Left lung (tissue), 10 donors: ENCODE measurements around the gene RHBDL3. TPM values are rescaled to one million over a fixed set of nuclear protein-coding genes. Genes with fewer than 3 reads are reported as not detected.

Experiments
- ATAC-seq: fragments of 200-7000 bp; cut with Tn5 transposase; one replicate; pipeline ENCODE4 v1.9.1; 2020; ENCODE audit warnings: moderate library complexity
- DNase-seq, 4 donors: peaks; one replicate each; pipeline ENCODE4 v3.0.0-alpha.2; 2013 to 2020
- H3K27ac ChIP-seq, 2 donors: fragments of 200-600 bp; sonication (generic) in 1 of 2; one replicate each; pipeline versions ENCODE4 v1.5.0 to v1.8.0; 2020 to 2021
- H3K27me3 ChIP-seq, 2 donors: fragments of 200-600 bp; sonication (generic) in 1 of 2; one replicate each; pipeline versions ENCODE4 v1.5.0 to v1.8.0; 2020 to 2021
- H3K36me3 ChIP-seq, 2 donors: fragments of 200-600 bp; sonication (generic) in 1 of 2; one replicate each; pipeline versions ENCODE4 v1.5.0 to v1.8.0; 2020 to 2021
- H3K4me1 ChIP-seq, 2 donors: fragments of 200-600 bp; one replicate each; pipeline ENCODE4 v1.8.0; 2021
- H3K4me3 ChIP-seq, 2 donors: fragments of 200-600 bp; sonication (generic) in 1 of 2; one replicate each; pipeline versions ENCODE4 v1.5.0 to v1.8.0; 2020 to 2021; ENCODE audit warnings: mild to moderate bottlenecking in 1 of 2
- H3K9me3 ChIP-seq, 2 donors: fragments of 200-600 bp; sonication (generic) in 1 of 2; one replicate each; pipeline versions ENCODE4 v1.5.0 to v1.8.0; 2020 to 2021
- CTCF ChIP-seq, 2 donors: fragments of 200-600 bp; sonication (generic) in 1 of 2; IDR thresholded peaks; one replicate each; pipeline versions ENCODE4 v1.5.0 to v1.8.0; 2021; ENCODE audit warnings: antibody characterized with exemption in 2 of 2
- intact Hi-C, 2 donors: fragments of 100-400 bp; cut with DNase I; formaldehyde crosslinking; loops; one replicate each; pipeline versions ENCODE4 v1.11.2 to v1.14.2; 2022
- polyA plus RNA-seq, 6 donors: library from polyadenylated mRNA; unstranded; fragments of 120-200 nt; gene quantifications; one replicate each; pipeline ENCODE4 v1.2.1, GENCODE V29; 2013; ENCODE audit not compliant: insufficient read length in 6 of 6
- total RNA-seq, 2 donors: library from RNA; stranded (reverse); fragmentation: NEBNext Ultra II Directional; extraction: Animal tissue kit (Norgen Biotek cat#: 25700); gene quantifications; one replicate each; pipeline ENCODE4 v1.2.1, GENCODE V29; 2021
- donor health status: DM: no; HTN: yes; CAD: no.
- donor health status: DM: no; HTN: no; CAD: no.

The RHBDL3 gene
- total and polyA plus RNA-seq, 8 donors, result 0.26 to 2.2 (median 1.6) TPM

GRCh38 chr17:32289471-32290070 is 23.9 kb downstream of the RHBDL3 start:
- ATAC-seq (no peak), DNase-seq (no peak)
- no peaks in the 10 kb centered on the region for H3K36me3 ChIP-seq
- H3K27ac ChIP-seq, result no peak overlapping the region
- H3K9me3 ChIP-seq, result no peaks in the 10 kb centered on the region
- intact Hi-C loops, result no loop called here
- TF ChIP-seq CTCF (IDR thresholded peaks at IDR 0.05), result no peak
- H3K27me3 ChIP-seq, result peaks cover 0 to 3% of the 10 kb centered on the region in 2 donors
- peaks cover 0 to 6% of the 10 kb centered on the region in 2 donors for H3K4me1 ChIP-seq
- H3K4me3 ChIP-seq, result no peak overlapping the region

GRCh38 chr17:32292094-32292493 is 26.5 kb downstream of the RHBDL3 start:
- ATAC-seq (no peak), DNase-seq (no peak)
- no peaks in the 10 kb centered on the region for H3K27me3 ChIP-seq
- TF ChIP-seq CTCF (IDR thresholded peaks at IDR 0.05), result no peak
- no peaks in the 10 kb centered on the region for H3K36me3 ChIP-seq
- H3K27ac ChIP-seq, result no peak overlapping the region
- H3K9me3 ChIP-seq, result no peaks in the 10 kb centered on the region
- peaks cover 0 to 6% of the 10 kb centered on the region in 2 donors for H3K4me1 ChIP-seq
- no peak overlapping the region for H3K4me3 ChIP-seq
- intact Hi-C loops, result no loop called here

GRCh38 chr17:32297424-32297823 is 31.8 kb downstream of the RHBDL3 start:
- ATAC-seq (no peak), DNase-seq (no peak)
- no peaks in the 10 kb centered on the region for H3K9me3 ChIP-seq
- H3K36me3 ChIP-seq, result no peaks in the 10 kb centered on the region
- intact Hi-C loops, result no loop called here
- H3K27me3 ChIP-seq, result no peaks in the 10 kb centered on the region
- TF ChIP-seq CTCF (IDR thresholded peaks at IDR 0.05), result no peak
- H3K4me1 ChIP-seq, result no peaks in the 10 kb centered on the region
- no peak overlapping the region for H3K27ac ChIP-seq
- no peak overlapping the region for H3K4me3 ChIP-seq

GRCh38 chr17:32297860-32298259 is 32.2 kb downstream of the RHBDL3 start:
- Histone ChIP-seq H3K4me1 (no peaks in the 10 kb centered on the region), H3K9me3 (no peaks in the 10 kb centered on the region), H3K36me3 (no peaks in the 10 kb centered on the region), H3K27me3 (no peaks in the 10 kb centered on the region), H3K4me3 (no peak overlapping the region), H3K27ac (no peak overlapping the region)
- ATAC-seq, result no peak
- intact Hi-C loops, result no loop called here
- no peak for TF ChIP-seq CTCF (IDR thresholded peaks at IDR 0.05)
- no peak for DNase-seq

- Histone ChIP-seq H3K36me3 (no peaks in the 10 kb centered on the region), H3K27me3 (no peaks in the 10 kb centered on the region), H3K9me3 (no peaks in the 10 kb centered on the region), H3K4me1 (no peaks in the 10 kb centered on the region), H3K4me3 (no peak overlapping the region), H3K27ac (no peak overlapping the region)
- TF ChIP-seq CTCF (IDR thresholded peaks at IDR 0.05), result no peak
- ATAC-seq (no peak), DNase-seq (no peak)
- intact Hi-C loops, result no loop called here
These were observed 32.7 kb downstream of the RHBDL3 start for GRCh38 chr17:32298298-32298697.
